Measurements from ENCODE around the gene LRRC41. TPM values are rescaled to one million over a fixed set of nuclear protein-coding genes. Genes with fewer than 3 reads are reported as not detected.

LRRC41 gene
- total and polyA plus RNA-seq, 4 donors = 44.6 to 76.2 (median 70.1) TPM

Other genes starting within 250 kb of the LRRC41 start
- 10 to 100 TPM; 29.0 to 53.7 TPM for gene PIK3R3, start 171.0 kb downstream of the LRRC41 start, total RNA-seq
- 10 to 100 TPM; 55.2 to 63.1 TPM for gene PIK3R3, start 171.0 kb downstream of the LRRC41 start, polyA plus RNA-seq (ENCODE audit: insufficient read length in 2 of 2)
- under 1 TPM; 0.28 to 0.50 TPM for gene TSPAN1, start 128.5 kb downstream of the LRRC41 start, total RNA-seq
- gene TSPAN1, start 128.5 kb downstream of the LRRC41 start, polyA plus RNA-seq (ENCODE audit: insufficient read length in 2 of 2) = 1 to 10 TPM in 1 of 2 donors, under 1 TPM in 1; 0.84 to 2.2 TPM
- gene P3R3URF, start 127.1 kb downstream of the LRRC41 start, total RNA-seq = not detected
- gene P3R3URF, start 127.1 kb downstream of the LRRC41 start, polyA plus RNA-seq (ENCODE audit: insufficient read length in 2 of 2) = not detected
- gene POMGNT1, start 105.2 kb downstream of the LRRC41 start, total RNA-seq = 100 to 1,000 TPM in 1 of 2 donors, 10 to 100 TPM in 1; 39.8 to 106 TPM
- gene POMGNT1, start 105.2 kb downstream of the LRRC41 start, polyA plus RNA-seq (ENCODE audit: insufficient read length in 2 of 2) = 100 to 1,000 TPM; 110 to 132 TPM
- 1 to 10 TPM; 4.2 to 7.4 TPM for gene LURAP1, start 100.3 kb downstream of the LRRC41 start, total RNA-seq
- 1 to 10 TPM; 3.3 to 5.8 TPM for gene LURAP1, start 100.3 kb downstream of the LRRC41 start, polyA plus RNA-seq (ENCODE audit: insufficient read length in 2 of 2)
- 1 to 10 TPM; 2.9 to 3.9 TPM for gene RAD54L, start 55.9 kb downstream of the LRRC41 start, total RNA-seq
- 1 to 10 TPM; 8.3 to 8.5 TPM for gene RAD54L, start 55.9 kb downstream of the LRRC41 start, polyA plus RNA-seq (ENCODE audit: insufficient read length in 2 of 2)
- gene UQCRH, start 82 bp upstream of the LRRC41 start, total RNA-seq = 100 to 1,000 TPM; 326 to 364 TPM
- 100 to 1,000 TPM; 430 to 449 TPM for gene UQCRH, start 82 bp upstream of the LRRC41 start, polyA plus RNA-seq (ENCODE audit: insufficient read length in 2 of 2)
- gene NSUN4, start 37.2 kb upstream of the LRRC41 start, total RNA-seq = 10 to 100 TPM; 12.2 to 14.3 TPM
- 10 to 100 TPM; 13.3 to 17.5 TPM for gene NSUN4, start 37.2 kb upstream of the LRRC41 start, polyA plus RNA-seq (ENCODE audit: insufficient read length in 2 of 2)
- gene FAAH, start 90.7 kb upstream of the LRRC41 start, total RNA-seq = 10 to 100 TPM; 14.3 to 19.7 TPM
- 10 to 100 TPM; 34.3 to 43.3 TPM for gene FAAH, start 90.7 kb upstream of the LRRC41 start, polyA plus RNA-seq (ENCODE audit: insufficient read length in 2 of 2)
- under 1 TPM; 0.10 to 0.33 TPM for gene DMBX1, start 186.2 kb upstream of the LRRC41 start, total RNA-seq
- under 1 TPM; 0.23 to 0.29 TPM for gene DMBX1, start 186.2 kb upstream of the LRRC41 start, polyA plus RNA-seq (ENCODE audit: insufficient read length in 2 of 2)
- under 1 TPM; 0.17 to 0.40 TPM for gene KNCN, start 248.0 kb upstream of the LRRC41 start, total RNA-seq
- 1 to 10 TPM; 1.8 to 1.9 TPM for gene KNCN, start 248.0 kb upstream of the LRRC41 start, polyA plus RNA-seq (ENCODE audit: insufficient read length in 2 of 2)

All from spinal cord (tissue), 4 donors.